ENCODE results near the gene BRI3BP.
A peak's percentile ranks its signal among the peaks of the same experiment; 100 is the strongest.

BRI3BP gene, protein sequence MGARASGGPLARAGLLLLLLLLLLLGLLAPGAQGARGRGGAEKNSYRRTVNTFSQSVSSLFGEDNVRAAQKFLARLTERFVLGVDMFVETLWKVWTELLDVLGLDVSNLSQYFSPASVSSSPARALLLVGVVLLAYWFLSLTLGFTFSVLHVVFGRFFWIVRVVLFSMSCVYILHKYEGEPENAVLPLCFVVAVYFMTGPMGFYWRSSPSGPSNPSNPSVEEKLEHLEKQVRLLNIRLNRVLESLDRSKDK

DNA sequence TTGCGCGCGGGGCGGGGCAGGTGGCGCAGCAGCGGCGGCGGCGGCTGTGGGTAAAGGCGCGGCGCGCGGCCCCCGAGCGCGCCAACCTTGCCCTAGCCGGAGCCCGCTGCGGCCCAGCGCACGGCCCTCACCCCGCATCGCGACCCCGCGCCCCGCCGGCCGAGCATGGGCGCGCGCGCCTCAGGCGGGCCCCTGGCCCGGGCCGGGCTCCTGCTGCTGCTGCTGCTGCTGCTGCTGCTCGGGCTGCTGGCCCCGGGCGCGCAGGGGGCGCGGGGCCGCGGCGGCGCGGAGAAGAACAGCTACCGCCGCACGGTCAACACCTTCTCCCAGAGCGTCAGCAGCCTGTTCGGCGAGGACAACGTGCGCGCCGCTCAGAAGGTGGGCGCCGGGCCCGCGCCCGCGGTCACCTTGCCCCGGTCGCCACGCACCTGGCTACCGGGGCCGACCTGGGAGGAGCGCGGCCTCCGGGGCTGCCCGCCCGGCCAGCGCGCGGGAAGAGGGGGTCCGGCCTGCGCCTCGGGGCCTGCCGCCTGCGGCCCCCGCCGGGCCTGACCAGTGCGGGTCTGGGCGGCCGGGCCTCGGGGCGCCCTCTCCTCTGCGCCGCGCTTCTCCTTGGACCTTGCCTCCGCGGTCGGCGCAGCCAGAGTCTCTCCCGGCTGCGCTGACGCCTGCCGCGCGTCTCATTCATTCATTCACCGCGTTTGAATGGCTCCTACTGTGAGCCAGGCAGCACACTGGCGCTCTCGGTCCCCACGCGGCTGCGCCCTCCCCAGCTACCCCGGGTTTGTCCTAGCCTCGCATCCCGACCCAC lies at the start of gene BRI3BP:
Gene BRI3BP (plus strand): TSS at position 20 of the 811 bp plus-strand sequence. CDS start 146 bp downstream, at position 166.
- peak; percentile 16 for DNase-seq

DNA sequence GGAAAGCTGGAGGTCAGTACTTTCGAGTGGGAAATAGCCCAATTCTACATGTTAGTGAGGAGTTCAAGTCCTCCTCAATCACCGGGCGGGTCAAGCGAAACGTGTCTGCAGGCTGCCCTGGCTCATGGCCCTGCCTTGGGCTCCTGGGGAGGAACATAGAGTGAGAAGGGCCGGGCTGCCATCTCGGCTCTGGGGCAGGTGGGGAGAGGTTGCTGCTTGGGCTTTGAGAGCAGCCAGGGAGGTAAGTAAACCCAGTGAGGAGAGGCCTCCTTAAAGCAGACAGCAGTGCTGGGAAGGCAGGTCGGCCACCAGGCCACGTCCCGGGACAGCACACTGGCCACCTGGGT lies 47.0 kb upstream of the BRI3BP start:
- no peak for DNase-seq

DNA sequence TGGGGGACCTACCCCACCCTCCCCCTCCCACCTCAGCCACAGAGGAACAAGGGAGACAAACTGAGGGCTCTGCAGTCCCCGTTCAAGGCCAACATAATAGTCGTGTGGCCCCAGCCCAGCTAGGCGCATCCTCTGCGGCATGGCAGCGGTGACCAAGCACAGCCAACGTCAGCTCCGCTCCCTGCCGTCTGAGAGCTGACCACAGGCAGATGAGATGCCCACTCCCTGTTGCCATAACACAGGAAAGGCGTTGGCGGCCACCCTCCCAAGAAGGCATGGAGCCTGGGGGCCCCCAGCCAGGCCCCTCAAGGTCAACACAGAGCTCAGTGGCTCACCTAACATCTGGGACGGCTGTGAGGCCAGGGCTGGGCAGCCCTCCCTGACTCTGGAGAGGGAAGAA lies 46.4 kb upstream of the BRI3BP start:
- no peak for DNase-seq

DNA sequence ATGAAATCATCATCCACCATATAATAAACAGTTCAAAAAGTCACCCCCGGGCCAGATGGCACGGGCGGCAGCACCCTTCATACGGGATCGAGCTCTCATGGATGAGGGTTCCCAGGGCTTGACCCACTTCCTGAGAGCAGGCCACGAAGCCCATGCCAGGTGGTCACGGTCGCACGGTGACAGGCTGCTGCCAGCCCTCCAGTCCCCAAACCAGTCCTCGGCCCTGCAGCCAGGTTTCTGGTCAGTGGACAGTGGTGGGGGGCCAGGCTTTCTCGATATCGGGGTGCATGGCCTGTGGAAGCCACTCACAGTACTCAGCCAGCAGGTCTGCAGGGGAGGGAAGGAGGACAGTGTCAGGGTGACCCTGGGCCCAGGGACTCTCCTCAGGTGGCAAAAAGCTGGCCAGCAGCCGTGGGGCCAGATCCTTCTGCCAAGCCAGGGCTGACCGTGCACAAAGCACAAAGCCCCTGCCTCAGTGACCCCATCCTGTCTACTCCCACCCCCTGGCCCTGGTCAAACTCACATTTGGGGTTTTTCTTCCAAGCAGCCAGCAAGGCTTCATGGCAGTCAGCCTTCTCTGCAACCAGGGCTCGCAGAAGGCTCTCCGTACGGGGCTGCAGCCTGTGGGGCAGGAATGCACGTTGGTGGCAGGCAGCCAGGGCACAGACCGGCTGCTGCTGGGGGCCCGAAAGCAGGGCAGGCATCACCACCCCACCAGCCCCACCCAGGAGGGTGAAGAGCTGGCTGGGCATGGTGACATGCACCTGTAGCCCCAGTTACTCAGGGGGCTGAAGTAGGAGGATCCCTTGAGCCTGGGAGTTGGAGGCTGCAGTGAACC lies 45.7 kb upstream of the BRI3BP start:
- no peak for DNase-seq

DNA sequence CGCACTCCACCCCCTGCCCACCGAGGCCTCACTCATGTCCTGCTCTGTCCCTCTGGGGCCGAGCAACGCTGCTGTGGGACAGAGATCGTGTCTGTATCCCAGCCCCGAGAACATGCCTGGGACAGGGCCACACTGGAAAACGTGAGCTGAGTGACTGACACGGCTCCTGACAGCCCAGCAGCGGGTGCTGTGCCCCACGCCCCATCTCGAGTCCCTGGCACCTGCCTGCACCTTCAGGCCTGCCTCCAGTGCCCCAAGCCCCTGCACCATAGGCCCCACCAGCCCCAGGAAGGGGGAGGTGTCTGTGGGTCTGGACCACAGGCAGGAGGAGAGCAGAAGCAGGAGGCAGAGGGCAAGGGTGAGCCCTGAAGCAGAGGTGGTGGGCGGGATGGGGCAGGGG lies 44.4 kb upstream of the BRI3BP start:
- no peak for DNase-seq

DNA sequence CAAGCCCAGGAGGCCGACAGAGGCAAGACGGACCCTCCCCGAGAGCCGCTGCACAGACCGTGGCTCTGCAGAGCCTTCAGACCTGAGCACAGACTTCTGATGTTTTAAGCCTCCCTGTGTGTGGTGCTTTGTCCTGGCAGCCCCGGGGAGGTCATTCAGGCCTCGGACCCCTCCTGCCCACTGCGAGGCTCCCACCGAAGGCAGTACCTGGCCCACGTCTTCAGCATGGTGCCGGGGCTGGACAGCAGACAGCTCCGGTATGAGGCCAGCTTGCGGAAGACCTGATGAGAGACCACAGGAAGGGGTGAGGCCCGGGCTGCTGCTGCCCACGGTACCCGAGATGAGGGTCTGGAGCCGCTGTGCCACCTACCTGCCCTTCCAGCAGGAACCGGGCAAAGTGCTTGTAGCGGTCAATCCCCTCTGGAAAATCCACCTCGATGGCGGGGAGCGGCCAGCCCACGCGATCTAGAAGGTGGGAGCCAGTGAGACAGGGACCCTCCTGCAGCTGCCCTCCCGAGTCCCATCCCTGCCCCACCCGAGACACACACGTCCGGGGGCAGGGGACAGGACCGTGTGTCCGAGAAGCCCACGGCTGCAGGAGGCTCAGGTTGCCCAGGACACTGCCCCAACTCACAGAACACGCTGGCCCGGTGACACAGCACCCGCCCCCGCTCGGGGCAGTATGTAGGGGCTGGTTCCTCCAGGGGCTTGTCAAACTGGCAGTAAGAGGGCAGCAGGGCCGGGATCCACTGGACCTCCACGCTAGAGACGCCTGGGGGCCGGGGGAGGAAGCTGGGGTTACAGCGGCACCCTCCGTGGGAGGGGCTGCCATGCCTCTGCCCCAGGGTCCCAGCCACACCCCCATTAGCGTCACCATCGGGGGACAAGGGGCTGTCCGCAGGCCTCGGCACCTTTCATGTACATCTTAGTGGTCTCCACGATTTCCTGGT lies 43.4 kb upstream of the BRI3BP start:
- no peak for DNase-seq

DNA sequence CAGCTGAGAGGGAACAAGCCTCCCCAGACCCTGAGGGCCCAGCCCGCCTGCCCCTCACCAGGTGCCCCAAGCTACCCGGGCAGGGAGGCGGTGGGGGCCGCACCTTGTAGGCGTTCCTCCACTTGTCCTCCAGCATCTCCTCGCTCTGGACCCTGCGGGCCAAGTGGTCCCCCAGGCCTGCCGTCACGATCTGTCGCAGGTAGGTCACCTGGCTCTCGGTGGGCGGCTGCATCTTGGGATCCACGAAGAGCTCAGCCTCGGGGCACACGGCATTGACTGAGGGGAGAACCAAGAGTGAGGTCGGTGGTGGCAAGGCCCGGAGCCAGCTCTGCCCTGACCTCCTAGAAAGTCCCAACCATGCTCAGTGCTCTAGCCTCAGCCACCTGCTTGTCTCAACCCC lies 41.1 kb upstream of the BRI3BP start:
- DNase-seq: no peak

DNA sequence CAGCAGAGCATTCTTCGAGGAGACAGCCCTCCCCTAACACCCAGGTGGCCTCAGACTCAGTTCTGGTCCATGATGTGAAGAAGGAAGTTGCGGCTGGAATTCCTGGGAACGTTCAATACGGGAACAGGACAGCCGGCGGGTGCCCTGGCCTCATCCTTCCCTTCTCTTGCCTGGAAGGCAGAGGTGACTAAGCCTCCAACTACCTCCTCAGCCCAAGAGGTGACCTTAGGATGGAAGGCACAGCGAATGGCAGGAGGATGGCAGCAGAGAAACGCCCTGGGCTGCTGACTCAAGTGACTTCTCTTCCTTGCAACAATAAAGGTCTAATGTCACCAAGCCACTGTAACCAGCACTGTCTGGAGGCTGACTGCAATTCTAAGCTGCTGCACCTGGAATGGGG lies 40.6 kb upstream of the BRI3BP start:
- no peak for DNase-seq

DNA sequence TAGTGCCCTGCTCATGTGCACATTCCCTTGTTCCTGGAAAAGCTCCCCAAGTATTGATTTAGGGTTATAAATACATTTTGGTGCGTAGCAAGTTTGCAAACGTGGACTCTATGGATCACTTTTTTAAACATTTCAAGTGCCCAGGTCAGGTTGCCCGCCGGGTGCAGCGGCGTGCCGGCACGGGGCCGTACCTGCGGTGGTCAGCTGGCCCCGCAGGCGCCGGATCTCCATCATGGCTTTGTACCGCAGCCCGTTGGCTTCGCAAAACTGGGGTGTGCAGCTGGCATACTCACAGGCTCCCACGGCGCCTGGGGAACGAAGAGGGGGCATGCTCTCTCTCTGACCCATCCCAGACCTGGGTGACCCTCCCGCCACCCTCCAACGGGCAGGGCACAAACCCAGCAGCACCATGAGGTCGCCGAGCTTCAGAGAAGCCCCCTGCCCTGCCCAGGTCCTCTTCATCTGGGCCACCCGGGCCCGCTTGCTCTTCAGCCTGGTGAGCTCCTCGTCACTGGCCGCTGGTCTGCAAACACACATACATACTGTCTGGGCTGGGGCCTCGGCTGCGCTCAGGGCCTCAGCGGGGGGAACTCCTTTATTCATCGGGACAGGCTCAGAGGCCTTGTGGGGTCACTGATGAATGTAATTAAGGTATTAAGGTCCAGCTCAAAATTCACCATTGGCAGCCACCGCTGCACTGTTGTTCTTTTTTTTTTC lies 39.6 kb upstream of the BRI3BP start:
- DNase-seq: no peak

DNA sequence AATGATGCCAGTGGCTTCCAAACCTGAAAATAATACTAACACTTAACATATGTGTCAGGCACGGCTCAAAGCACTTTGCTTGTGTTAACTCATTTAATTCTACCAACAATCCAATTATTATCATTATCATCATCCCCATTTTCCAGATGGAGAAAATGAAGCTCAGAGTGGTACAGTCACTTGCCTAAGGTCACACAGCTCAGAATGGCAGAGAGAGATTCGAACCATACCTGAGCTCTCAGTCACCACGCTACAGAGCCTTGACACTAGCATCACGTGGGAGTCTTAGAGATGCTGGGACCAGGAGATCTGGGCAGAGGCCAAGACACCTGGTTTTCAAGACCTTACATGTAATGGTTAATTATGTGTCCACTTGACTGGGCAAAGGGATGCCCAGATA lies 38.7 kb upstream of the BRI3BP start:
- DNase-seq: no peak

DNA sequence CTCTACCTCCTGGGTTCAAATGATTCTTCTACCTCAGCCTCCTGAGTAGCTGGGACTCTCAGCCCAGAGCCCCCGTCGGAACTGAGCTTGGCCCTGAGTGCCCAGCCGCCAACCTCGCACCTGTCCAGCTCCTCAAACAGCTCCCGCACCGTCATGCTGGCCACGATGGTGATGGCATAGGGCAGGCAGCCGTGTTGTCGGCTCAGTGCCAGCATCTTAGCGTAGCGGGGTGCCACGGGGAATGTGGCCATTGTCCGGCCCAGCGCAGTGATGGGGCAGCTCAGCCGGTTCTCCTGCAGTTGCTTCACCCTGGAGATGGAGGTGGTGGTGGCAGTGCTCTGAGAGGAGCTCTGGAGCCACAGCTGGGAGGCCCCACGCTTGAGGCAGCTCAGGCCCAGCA lies 36.9 kb upstream of the BRI3BP start:
- DNase-seq: no peak

DNA sequence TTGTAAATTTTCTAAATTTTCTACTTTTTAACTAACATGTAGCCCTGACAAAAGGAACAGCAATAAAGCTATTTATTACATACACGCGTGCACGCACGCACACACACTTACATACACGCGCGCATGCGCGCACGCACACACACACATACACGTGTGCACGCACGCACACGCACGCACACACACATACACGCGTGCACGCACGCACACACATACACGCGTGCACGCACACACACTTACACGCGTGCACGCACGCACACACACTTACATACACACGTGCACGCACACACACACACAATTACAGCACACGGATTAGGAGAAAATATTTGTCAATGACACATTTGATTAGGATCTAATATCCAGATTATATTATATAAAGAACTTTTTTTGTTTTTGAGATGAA lies 32.4 kb upstream of the BRI3BP start:
- DNase-seq: no peak

DNA sequence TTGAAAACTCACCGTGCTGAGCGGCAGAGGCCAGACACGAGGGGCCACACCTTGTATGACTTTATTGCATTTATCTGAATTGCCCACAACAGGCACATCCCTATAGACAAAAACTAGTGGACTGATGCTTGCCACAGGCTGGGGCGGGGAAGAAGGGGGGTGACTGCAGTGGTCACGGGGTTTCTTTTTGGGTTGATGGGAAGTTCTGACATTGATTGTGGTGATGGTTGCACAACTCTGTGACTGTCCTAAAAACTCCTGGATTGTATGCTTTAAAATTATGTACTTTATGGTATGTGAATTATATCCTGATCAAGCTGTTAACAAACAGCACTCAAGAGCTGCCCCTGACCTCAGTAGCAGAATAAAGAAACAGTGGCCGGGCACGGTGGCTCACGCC lies 30.2 kb upstream of the BRI3BP start:
- no peak for DNase-seq

DNA sequence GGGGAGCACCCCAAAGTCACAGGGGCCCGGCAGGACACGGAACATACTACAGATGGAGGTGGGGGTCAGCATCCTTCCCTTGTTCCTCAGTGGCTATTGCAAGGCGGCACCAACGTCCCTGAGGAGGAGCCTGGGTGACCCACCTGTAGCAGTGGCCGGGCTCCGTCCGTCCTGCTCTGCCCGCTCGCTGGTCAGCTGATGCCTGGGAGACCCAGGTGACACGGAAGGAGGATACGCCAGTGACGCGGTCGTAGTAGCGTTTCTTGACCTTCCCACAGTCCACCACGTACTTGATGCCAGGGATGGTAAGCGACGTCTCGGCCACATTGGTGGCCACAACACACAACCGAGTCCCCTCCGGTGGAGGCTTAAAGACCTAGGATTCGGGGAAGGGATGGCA lies 29.2 kb upstream of the BRI3BP start:
- no peak for DNase-seq

DNA sequence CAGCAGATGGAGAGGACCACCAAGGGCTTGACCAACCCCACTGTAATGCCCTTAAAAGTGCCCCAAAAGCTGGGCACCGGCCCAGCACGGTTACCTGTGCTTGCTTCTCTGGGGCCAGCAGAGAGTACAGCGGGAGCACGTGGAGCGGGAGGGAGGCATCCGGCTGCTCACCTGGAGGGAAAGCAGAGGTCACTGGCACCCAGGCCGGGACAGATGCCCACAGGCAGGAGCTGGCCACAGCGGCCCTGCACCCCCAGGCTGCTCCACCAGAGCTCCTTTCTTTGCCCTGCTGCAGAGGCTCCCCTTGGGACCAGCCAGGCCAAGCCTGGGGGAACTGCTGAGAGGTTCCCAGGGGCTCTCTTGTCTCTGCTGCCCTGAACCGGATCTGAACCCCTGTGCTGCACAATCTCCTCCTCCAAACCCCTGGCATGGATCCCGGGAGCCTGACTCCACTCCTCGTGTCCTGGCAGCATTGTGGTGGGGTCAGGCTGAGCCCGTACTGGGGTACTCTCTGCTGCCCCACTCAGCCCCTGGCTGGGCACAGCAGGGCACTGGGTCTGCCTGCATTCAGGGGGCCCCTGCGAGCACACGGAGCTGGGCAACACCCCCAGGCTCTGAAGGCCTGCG lies 28.5 kb upstream of the BRI3BP start:
- no peak for DNase-seq

DNA sequence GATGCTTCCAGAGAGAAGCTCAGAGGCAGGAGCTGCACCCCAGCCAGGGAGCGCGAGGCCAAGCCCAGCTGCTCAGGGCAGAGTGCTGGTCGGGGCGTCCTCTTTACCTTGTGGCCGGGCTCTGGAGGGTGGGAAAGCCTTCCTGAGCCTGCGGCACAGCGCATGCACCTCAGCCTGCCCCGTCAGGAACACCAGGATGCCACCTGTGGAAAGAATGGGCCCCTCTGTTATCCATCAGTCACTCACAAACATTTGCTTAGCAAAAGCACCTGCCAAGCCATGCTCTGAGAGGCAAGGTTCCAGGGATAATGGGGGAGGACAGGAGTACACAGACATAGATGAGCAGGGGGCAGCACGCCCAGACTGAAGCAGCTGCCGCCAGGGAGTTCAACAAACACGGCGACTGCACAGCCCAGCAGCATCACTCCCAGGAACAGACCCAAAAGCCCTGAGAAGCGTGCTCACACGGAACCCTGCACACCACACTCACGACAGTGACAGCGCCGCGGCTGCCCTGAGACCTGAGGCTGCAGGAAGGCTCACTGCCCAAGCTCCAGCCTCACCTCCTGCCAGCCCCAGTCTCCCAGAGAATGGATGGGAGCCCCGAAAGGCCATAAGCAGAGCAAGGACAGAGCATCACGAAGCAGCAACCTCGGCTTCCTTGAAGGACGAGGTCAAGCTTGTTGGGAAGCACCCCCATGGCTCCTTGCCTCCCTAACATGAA lies 26.3 kb upstream of the BRI3BP start:
- DNase-seq: no peak

DNA sequence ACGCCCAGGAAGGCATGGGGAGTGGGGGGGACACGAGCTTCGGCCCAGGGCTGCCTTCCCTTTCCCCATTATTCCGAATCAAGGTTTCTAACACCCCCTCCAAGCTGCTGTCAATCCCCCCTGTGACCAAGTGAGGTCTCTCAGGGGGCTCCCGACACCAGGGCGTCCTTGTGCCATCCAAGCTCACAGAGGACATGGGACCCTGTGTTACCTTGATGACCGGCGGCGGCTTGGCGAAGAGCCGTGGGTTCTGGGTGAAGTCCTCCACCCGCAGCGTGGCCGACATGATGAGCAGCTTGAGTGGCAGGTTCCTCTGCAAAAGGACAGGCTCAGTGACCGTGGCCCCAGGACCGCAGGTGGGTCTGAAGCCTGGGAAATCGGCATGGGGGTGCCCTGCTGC lies 24.8 kb upstream of the BRI3BP start:
- no peak for DNase-seq

DNA sequence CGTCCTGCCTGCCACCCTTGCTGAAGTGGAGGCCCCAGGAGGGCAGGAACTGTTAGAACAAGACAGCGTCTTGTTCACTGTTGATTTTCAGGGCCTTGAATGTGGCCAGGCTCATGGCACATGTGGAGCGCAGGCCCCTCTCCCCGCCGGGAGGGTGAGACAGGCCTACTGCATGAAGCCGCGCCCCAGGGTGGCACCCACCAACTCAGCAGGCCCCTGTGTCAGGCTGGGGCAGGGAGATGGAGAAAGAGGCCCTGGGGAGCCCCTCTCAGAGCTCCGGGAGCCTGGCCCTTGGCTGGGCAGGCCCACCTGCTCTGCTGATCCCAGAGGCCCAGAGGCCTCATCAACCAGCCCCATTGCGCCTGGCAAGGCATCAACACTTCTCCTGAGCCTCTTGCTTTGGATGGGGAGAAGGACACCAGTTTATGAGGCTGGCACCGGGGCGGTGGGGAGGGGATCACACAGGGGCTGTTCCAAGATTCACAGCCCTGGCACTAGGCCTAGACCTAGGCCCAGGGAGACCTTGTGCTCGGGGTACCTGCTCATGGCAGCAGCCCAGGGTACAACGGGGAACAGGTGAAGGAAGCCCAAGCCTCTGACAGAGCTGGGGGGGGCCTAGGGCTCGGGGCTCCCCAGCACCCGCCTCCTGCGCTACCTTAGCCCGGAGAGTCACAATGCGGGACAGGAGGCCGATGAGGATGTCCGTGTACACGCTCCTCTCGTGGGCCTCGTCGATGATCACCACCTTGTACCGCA lies 22.6 kb upstream of the BRI3BP start:
- DNase-seq: no peak

DNA sequence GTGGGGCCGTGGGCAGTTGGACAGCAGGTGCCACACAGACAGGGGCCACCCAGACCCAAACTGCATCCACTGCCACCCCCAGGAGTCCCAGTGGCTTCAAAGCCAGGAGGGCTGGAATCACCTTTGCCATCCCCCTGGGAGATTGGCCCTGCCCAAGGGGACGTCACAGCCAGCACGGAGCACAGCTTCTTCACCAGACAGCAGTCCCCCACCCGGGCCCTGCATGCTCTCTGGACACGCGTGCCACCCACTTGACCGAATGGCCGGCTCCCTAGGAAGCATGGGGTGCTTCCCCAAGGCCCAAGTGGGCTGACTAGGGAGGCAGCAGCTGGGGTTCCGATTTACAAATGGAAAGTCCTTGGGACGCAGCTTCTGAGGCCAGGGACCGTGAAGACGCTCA lies 21.8 kb upstream of the BRI3BP start:
- no peak for DNase-seq

DNA sequence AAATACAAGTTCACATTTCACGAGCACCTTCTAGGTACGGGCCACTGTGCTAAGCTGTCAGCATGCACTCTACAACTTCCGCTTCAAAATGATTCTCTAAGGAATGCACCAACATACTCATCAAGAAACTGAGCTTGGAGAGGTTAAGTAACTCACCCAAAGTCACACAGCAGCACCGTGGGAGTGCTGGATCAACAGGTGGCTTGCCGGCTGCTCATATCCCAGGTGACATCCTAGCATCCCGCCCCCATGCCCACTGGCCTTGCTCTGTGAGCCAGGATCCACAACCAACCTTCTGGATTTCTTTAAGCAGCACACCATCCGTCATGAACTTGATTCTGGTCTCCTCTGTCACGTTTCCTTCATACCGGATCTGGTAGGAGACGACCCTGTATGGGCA lies 21.2 kb upstream of the BRI3BP start:
- DNase-seq: no peak

Data from activated CD4-positive, alpha-beta T cell treated with anti-CD3 and anti-CD28 coated beads, Interleukin-2, amount 50 U/mL, for 1 hour (primary cell).